ENCODE data around the gene SRC. TPM values are rescaled to one million over a fixed set of nuclear protein-coding genes. Genes with fewer than 3 reads are reported as not detected.

SRC gene
- total RNA-seq, 1 experiment from 2014 or later = 185 TPM

GRCh38 chr20:37315021-37315451 is 30.9 kb upstream of the SRC start:
- H3K4me1 Mint-ChIP-seq (ENCODE audit: low read depth, unreplicated experiment) = peaks cover 13% of the 10 kb centered on the region
- no peak overlapping the region for H3K27ac Mint-ChIP-seq (ENCODE audit: unreplicated experiment)
- intact Hi-C loops (cut with micrococcal nuclease; ENCODE audit: unreplicated experiment) = no loop called here
- peaks cover 25% of the 10 kb centered on the region for H3K36me3 Mint-ChIP-seq (ENCODE audit: insufficient read depth, unreplicated experiment)
- H3K4me3 Mint-ChIP-seq (ENCODE audit: low read depth, unreplicated experiment) = no peak overlapping the region
- no peak for TF ChIP-seq CTCF (IDR thresholded peaks at IDR 0.05; ENCODE audit: unreplicated experiment)
- CTCF ChIA-PET = interaction anchor here (1.2 kb wide), 1 partner anchor 29 kb away, joined by 3 read pairs; no protein-coding TSS in a partner anchor
- no peaks in the 10 kb centered on the region for H3K27me3 Mint-ChIP-seq (ENCODE audit: unreplicated experiment)
- no peaks in the 10 kb centered on the region for H3K9me3 Mint-ChIP-seq (ENCODE audit: low read depth, unreplicated experiment)
- BruUV-seq (replicated peaks) = no TSS peak
- no peak for DNase-seq

- intact Hi-C loops (cut with micrococcal nuclease; ENCODE audit: unreplicated experiment) = no loop called here
- no TSS peak for BruUV-seq (replicated peaks)
- H3K9me3 Mint-ChIP-seq (ENCODE audit: low read depth, unreplicated experiment) = no peaks in the 10 kb centered on the region
- H3K4me3 Mint-ChIP-seq (ENCODE audit: low read depth, unreplicated experiment) = no peak overlapping the region
- peaks cover 20% of the 10 kb centered on the region for H3K36me3 Mint-ChIP-seq (ENCODE audit: insufficient read depth, unreplicated experiment)
- CTCF ChIA-PET = interaction anchor here (1.2 kb wide), 1 partner anchor 29 kb away, joined by 3 read pairs; no protein-coding TSS in a partner anchor
- DNase-seq = no peak
- H3K27me3 Mint-ChIP-seq (ENCODE audit: unreplicated experiment) = no peaks in the 10 kb centered on the region
- no peak for TF ChIP-seq CTCF (IDR thresholded peaks at IDR 0.05; ENCODE audit: unreplicated experiment)
- H3K27ac Mint-ChIP-seq (ENCODE audit: unreplicated experiment) = no peak overlapping the region
- H3K4me1 Mint-ChIP-seq (ENCODE audit: low read depth, unreplicated experiment) = peaks cover 8% of the 10 kb centered on the region
Observed at GRCh38 chr20:37315452-37316110, 30.4 kb upstream of the SRC start.

GRCh38 chr20:37316116-37316774 is 29.7 kb upstream of the SRC start:
- CTCF ChIA-PET = no interaction called here
- H3K27ac Mint-ChIP-seq (ENCODE audit: unreplicated experiment) = no peak overlapping the region
- peaks cover 15% of the 10 kb centered on the region for H3K36me3 Mint-ChIP-seq (ENCODE audit: insufficient read depth, unreplicated experiment)
- H3K27me3 Mint-ChIP-seq (ENCODE audit: unreplicated experiment) = no peaks in the 10 kb centered on the region
- TF ChIP-seq CTCF (IDR thresholded peaks at IDR 0.05; ENCODE audit: unreplicated experiment) = no peak
- no peak overlapping the region for H3K4me3 Mint-ChIP-seq (ENCODE audit: low read depth, unreplicated experiment)
- intact Hi-C loops (cut with micrococcal nuclease; ENCODE audit: unreplicated experiment) = no loop called here
- no peak for DNase-seq
- BruUV-seq (replicated peaks) = no TSS peak
- H3K9me3 Mint-ChIP-seq (ENCODE audit: low read depth, unreplicated experiment) = no peaks in the 10 kb centered on the region
- H3K4me1 Mint-ChIP-seq (ENCODE audit: low read depth, unreplicated experiment) = peaks cover 8% of the 10 kb centered on the region

- DNase-seq = no peak
- Mint-ChIP-seq H3K4me1 (ENCODE audit: low read depth, unreplicated experiment) (peaks cover 8% of the 10 kb centered on the region), H3K9me3 (ENCODE audit: low read depth, unreplicated experiment) (no peaks in the 10 kb centered on the region), H3K27me3 (ENCODE audit: unreplicated experiment) (no peaks in the 10 kb centered on the region), H3K27ac (ENCODE audit: unreplicated experiment) (no peak overlapping the region), H3K4me3 (ENCODE audit: low read depth, unreplicated experiment) (no peak overlapping the region), H3K36me3 (ENCODE audit: insufficient read depth, unreplicated experiment) (peaks cover 15% of the 10 kb centered on the region)
- no peak for TF ChIP-seq CTCF (IDR thresholded peaks at IDR 0.05; ENCODE audit: unreplicated experiment)
- TSS peak; percentile 87 for BruUV-seq (replicated peaks)
- CTCF ChIA-PET = no interaction called here
- intact Hi-C loops (cut with micrococcal nuclease; ENCODE audit: unreplicated experiment) = no loop called here
Observed at GRCh38 chr20:37316775-37317170, 29.2 kb upstream of the SRC start.
